Fibroblast of gingiva (primary cell): Measurements from ENCODE around the gene SLC22A31.
"Not testable (repeated sequence)": the region's sequence is repeated elsewhere in the genome, so short reads cannot be mapped to it uniquely, and the experiment has no call there.

Source experiments
- DNase-seq: peaks from one replicate; pipeline ENCODE4 v3.0.0-alpha.2; 2011; ENCODE audit warnings: low read depth

SLC22A31 gene

GRCh38 chr16:89200124-89200849 lies at the start of gene SLC22A31:
Gene SLC22A31, minus strand, starts transcription at chr16:89200537. Its CDS starts 36 bp downstream, at chr16:89200501.
- no peak for DNase-seq

- no peak for DNase-seq
Observed at GRCh38 chr16:89248196-89248982, 48.1 kb upstream of the SLC22A31 start.

GRCh38 chr16:89247734-89248075 lies 47.4 kb upstream of the SLC22A31 start:
- DNase-seq = not testable (repeated sequence)

DNA sequence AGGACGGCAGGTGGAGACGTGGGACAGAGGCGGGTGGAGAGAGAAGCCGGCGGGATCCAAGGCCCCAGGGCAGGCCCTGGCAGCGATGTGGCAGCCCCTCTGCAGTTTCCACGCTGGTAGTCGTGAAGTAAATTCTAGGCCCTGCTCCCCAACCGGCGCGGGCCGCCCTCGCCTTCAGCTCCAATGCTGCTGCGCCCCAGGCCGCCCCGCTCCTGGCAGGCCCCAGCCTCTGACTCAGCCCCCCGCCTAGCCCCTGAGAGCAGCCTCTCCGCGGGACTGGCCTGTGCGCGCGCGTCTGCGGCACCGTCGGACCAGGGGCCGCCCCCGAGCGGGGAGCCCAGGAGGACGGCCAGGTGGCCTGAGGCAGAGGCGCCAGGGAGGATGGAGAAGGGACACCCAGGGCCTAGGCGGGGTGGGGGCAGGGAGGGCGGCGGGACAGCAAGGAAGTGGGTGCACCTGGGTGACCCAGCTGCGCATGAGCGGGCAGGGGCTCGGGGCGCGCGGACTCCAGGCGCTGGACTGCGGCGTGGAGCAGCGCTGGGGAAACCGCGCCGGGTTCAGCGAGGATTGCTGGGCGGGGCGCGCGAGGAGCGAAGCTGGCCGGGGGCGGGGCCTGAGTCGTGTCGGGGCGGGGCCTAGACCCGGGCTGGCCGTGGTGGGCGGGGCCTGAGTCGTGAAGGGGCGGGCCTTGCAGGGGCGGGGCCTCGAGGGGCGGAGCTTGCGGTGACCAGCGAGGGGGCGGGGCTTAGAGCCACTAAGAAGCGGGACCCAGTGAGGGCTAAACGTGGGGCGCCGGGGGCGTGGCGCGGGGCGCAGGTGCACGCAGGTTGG lies 46.8 kb upstream of the SLC22A31 start:
- DNase-seq = peak; percentile 65

DNA sequence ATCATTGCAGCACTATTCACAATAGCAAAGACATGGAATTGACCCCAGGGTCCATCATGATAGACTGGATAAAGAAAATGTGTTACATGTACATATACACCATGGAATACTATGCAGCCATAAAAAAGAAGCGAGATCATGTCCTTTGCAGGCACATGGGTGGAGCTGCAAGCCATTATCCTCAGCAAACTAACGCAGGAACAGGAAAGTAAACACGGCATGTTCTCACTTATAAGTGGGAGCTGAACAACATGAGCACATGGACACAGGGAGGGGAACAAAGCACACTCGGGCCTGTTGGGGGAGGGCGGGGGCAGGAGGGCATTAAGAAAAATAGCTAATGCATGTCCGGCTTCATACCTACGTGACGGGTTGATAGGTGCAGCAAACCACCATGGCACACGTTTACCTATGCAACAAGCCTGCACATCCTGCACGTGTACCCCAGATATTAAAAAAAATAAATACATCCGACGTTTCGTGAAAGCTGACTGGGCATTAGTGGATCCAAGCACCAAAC lies 46.1 kb upstream of the SLC22A31 start:
- DNase-seq = no peak

- no peak for DNase-seq
Observed at GRCh38 chr16:89244754-89245153, 44.4 kb upstream of the SLC22A31 start.

DNA sequence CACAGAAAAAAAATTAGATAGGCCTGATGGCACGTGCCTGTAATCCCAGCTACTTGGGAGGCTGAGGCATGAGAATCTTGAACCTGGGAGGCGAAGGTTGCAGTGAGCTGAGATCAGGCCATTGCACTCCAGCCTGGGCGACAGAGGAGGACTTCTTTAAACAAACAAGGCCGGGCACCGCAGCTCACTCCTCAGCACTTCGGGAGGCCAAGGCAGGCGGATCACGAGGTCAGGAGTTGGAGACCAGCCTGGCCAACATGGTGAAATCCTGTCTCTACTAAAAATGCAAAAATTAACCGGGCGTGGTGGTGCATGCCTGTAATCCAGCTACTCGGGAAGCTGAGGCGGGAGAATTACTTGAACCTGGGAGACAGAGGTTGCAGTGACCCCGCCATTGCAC lies 43.9 kb upstream of the SLC22A31 start:
- DNase-seq = not testable (repeated sequence)

DNA sequence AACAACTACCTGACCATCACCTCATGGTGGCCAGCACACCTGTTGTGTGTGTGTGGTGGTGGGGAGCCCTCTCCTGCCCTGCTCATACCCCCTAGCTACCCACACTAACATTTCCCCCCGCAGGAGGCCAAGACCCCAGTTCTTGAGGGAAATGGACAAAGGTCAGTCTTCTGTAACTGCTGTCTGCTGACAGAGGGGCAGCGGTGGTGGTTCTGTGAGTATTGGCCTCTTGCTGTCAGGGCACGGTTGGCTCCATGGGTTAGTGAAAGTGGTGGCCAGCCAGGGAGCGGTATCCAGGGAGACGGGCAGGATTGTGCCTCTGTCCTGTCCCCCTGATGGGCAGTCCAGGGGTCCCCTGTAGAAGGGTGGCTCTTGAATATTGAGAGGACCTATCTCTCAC lies 43.3 kb upstream of the SLC22A31 start:
- DNase-seq = no peak

GRCh38 chr16:89242795-89243200 lies 42.5 kb upstream of the SLC22A31 start:
- DNase-seq = no peak

DNA sequence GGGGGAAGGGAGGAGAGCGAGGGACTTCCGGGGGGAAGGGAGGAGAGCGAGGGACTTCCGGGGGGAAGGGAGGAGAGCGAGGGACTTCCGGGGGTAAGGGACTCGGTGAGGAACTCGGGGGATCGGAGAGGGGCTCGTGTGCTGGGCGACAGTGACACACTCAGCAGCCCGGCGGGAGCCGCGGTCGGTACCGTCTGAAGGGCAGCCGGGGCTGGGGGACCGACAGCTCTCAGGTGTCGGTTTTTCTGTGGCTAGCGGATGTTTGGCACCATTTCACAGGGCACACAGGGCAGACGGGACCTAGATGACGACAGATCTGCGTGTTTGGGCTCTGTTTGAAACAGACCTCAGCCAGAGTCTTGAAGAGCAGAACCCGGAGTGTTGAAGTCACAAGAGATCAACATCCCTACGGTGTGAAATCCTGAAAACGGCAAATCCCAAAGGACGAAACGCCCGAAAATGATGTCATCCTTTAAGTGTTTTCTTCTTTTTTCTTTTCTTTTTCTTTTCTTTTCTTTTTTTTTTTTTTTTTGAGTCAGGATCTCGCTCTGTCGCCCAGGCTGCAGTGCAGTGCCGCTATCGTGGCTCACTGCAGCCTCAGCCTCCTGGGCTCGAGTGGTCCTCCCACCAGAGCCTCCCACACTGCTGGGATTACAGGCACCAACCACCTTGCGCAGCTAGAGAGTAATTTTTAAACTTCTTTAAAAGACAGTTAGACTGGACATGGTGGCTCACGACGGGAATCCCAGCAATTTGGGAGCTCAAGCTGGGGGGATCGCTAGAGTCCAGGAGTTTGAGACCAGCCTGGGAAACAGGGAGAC lies 41.1 kb upstream of the SLC22A31 start:
- peak; percentile 78 for DNase-seq

DNA sequence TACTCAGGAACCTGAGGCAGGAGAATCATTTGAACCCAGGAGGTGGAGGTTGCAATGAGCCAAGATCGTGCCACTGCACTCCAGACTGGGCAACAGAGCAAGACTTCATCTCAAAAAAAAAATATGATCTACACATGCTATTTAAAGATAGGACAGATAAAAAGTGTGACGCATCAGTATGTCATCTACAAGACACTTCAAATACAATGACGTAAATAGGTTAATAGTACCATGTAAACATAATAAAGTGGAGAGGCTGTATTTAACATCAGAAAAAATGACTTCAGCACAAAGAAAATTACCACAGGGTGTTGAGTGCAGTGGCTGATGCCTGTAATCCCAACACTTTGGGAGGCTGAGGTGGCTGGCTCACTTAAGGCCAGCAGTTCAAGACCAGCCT lies 37.4 kb upstream of the SLC22A31 start:
- no peak for DNase-seq

DNA sequence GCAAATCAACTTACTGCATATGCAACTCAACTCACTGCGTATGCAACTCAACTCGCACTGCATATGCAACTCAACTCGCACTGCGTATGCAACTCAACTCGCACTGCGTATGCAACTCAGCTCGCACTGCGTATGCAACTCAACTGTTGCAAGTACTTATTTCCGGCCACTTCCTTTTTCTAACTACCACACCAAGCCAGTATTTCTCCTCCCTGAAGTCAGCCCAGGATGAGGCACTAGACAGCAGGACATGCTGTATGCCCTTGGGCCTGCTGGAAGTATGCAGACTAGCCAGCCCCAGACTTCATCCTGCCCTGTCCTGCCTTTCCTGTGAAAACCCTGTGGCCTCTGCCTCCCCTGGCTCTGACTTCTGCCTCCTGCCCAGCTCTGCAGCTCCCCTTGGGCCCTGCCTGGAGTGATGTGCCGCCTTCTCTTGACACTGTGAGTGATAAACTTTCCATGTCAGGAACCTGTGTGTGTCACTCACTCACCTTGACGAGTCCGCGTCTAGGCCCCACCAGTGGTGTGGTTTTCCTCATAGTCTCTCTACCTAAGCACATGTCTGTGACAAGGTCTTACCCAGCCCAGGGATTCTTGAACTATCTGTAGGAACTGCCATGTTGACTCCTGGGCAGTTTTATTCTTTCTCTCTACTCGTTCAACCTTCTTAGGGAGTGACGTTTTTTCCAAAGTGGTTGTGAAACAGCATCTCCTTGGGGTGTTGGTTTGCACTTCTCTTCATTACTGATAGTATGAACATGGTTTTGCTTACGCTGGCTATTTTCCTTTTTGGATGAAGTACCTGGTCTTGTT lies 33.5 kb upstream of the SLC22A31 start:
- DNase-seq = no peak

DNA sequence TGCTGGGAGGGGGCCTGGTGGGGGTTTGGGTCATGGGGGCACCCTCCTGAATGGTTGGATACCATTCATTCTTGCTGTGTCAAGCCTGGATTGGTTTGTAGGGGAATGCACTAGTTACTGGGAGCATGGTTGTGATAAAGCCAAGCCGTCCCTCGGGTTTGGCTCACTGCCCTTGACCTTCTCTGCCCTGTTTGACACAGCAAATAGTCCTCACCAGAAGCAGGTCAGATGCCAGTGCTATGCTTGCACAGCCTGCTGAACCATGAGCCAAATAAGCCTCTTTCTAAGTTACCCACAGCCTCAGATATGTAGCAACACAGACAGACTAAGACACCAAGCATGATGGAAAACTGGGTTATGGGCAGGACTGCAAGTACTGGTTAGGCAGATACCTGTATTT lies 31.8 kb upstream of the SLC22A31 start:
- DNase-seq = no peak

- no peak for DNase-seq
Observed at GRCh38 chr16:89230255-89230654, 29.9 kb upstream of the SLC22A31 start.

GRCh38 chr16:89224665-89225064 lies 24.3 kb upstream of the SLC22A31 start:
- no peak for DNase-seq

- DNase-seq = no peak
Observed at GRCh38 chr16:89222931-89223330, 22.6 kb upstream of the SLC22A31 start.

DNA sequence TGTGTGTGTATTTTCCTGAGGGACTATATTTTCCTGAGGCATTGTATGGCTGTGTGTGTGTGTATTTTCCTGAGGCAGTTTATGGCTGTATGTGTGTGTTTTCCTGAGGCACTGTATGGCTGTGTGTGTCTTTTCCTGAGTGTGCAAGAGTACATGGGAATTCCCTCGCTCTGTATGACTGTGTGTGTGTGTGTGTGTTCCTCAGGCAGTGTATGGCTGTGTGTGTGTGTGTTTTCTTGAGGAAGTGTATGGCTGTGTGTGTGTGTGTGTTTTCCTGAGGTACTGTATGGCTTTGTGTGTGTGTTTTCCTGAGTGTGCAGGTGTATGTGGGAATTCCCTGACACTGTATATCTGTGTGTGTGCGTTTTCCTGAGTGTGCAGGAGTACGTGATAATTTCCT lies 21.3 kb upstream of the SLC22A31 start:
- DNase-seq = no peak

- no peak for DNase-seq
Observed at GRCh38 chr16:89219365-89219764, 19.0 kb upstream of the SLC22A31 start.

- DNase-seq = peak; percentile 78
Observed at GRCh38 chr16:89217388-89218191, 17.3 kb upstream of the SLC22A31 start, which contains the start of gene ZNF778. Gene ZNF778, plus strand, starts transcription at chr16:89217703. Its CDS starts 3,425 bp downstream, at chr16:89221128.

GRCh38 chr16:89217138-89217387 lies 16.7 kb upstream of the SLC22A31 start:
- DNase-seq = no peak
